B cell (primary cell): ENCODE measurements around the gene COMT. TPM values are rescaled to one million over a fixed set of nuclear protein-coding genes. Genes with fewer than 3 reads are reported as not detected.

Source experiments
- ATAC-seq: fragments of 200-7000 bp; cut with Tn5 transposase; one replicate; pipeline ENCODE4 v1.10.0; 2021; ENCODE audit warnings: low read depth, mild to moderate bottlenecking, moderate number of reproducible peaks, moderate library complexity
- CTCF ChIA-PET: fragments of 350-600 bp; sonication (Branson Sonifier 250); formaldehyde crosslinking; loops from one replicate; lab custom pipeline; 2021; ENCODE audit warnings: antibody characterized with exemption, inconsistent platforms; lab: Charles Lee
- POLR2A ChIA-PET: fragments of 350-600 bp; sonication (Branson Sonifier 250); formaldehyde crosslinking; loops from one replicate; lab custom pipeline; 2021; ENCODE audit warnings: antibody characterized with exemption; lab: Charles Lee
- DNase-seq: peaks from one replicate; pipeline ENCODE4 v3.0.0; 2013
- H2AFZ ChIP-seq: 2 replicates; pipeline ENCODE4 v1.6.1; 2012; ENCODE audit warnings: mild to moderate bottlenecking, low read depth, low read length; ENCODE audit not compliant: insufficient read depth, poor library complexity, severe bottlenecking
- H3K27ac ChIP-seq, 2 donors: 1 replicate in 1 of 2; 2 replicates in 1 of 2; pipeline ENCODE4 v1.5.1; 2012 to 2013; ENCODE audit warnings: low read length in 2 of 2, mild to moderate bottlenecking in 2 of 2, moderate library complexity in 1 of 2
- H3K27me3 ChIP-seq, 4 experiments: fragments of 200-600 bp in 1 of 4; sonication (generic) in 1 of 4; replicated peaks in 1 of 4; 1 replicate in 2 of 4; 2 replicates in 2 of 4; pipeline versions ENCODE4 v1.6.1 to v1.7.0; 2013 to 2016; ENCODE audit warnings: low read length in 3 of 4, mild to moderate bottlenecking in 2 of 4, mixed read lengths in 1 of 4, moderate library complexity in 1 of 4; ENCODE audit not compliant: insufficient read depth in 4 of 4, control insufficient read depth in 3 of 4; ENCODE audit errors: control extremely low read depth in 1 of 4
- H3K36me3 ChIP-seq, 2 experiments: replicated peaks in 1 of 2; 1 replicate in 1 of 2; 2 replicates in 1 of 2; pipeline versions ENCODE4 v1.6.1 to v1.7.1; 2013; ENCODE audit warnings: low read length in 1 of 2; ENCODE audit not compliant: insufficient read depth in 2 of 2, control insufficient read depth in 1 of 2; ENCODE audit errors: control extremely low read depth in 1 of 2, extremely low read depth in 1 of 2
- H3K4me1 ChIP-seq, 2 donors: fragments of 200-600 bp in 1 of 2; sonication (generic) in 1 of 2; 1 replicate in 1 of 2; 2 replicates in 1 of 2; pipeline versions ENCODE4 v1.5.1 to v1.6.1; 2013 to 2017; ENCODE audit warnings: low read length in 2 of 2; ENCODE audit not compliant: control insufficient read depth in 2 of 2, insufficient read depth in 2 of 2
- H3K4me2 ChIP-seq: replicated peaks from 2 replicates; pipeline ENCODE3; 2012; ENCODE audit warnings: mild to moderate bottlenecking, low read depth, low read length; ENCODE audit not compliant: poor library complexity, severe bottlenecking
- H3K4me3 ChIP-seq, 5 experiments: fragments of 200-600 bp in 1 of 5; sonication (generic) in 1 of 5; 1 replicate in 3 of 5; 2 replicates in 2 of 5; pipeline versions ENCODE4 v1.5.1 to v1.7.0; 2011 to 2016; ENCODE audit warnings: low read length in 4 of 5, mild to moderate bottlenecking in 4 of 5, low read depth in 2 of 5, control low read depth in 1 of 5, moderate library complexity in 1 of 5; ENCODE audit not compliant: insufficient read depth in 1 of 5; ENCODE audit errors: control extremely low read depth in 1 of 5, extremely low read depth in 1 of 5
- H3K79me2 ChIP-seq: fragments of 200-600 bp; sonication (generic); one replicate; pipeline ENCODE4 v1.6.0; 2016; ENCODE audit warnings: low read length; ENCODE audit not compliant: control insufficient read depth, insufficient read depth
- H3K9ac ChIP-seq: fragments of 200-600 bp; sonication (generic); 2 replicates; pipeline ENCODE4 v1.6.1; 2017; ENCODE audit warnings: mild to moderate bottlenecking, low read length, moderate library complexity
- H3K9me3 ChIP-seq, 3 donors: one replicate each; pipeline versions ENCODE4 v1.6.1 to v1.7.1; 2013; ENCODE audit warnings: low read length in 2 of 3; ENCODE audit not compliant: control insufficient read depth in 2 of 3, insufficient read depth in 1 of 3; ENCODE audit errors: control extremely low read depth in 1 of 3
- H4K20me1 ChIP-seq: 2 replicates; pipeline ENCODE4 v1.6.0; 2012; ENCODE audit warnings: mild to moderate bottlenecking, low read length; ENCODE audit not compliant: insufficient read depth, control insufficient read depth, poor library complexity, severe bottlenecking
- H3K27ac Mint-ChIP-seq: one replicate; pipeline ENCODE4 v1.8.0; 2021; ENCODE audit warnings: mixed read lengths
- H3K27me3 Mint-ChIP-seq: one replicate; pipeline ENCODE4 v1.8.0; 2021; ENCODE audit warnings: mixed read lengths
- H3K4me1 Mint-ChIP-seq: one replicate; pipeline ENCODE4 v1.8.0; 2021; ENCODE audit warnings: mixed read lengths
- H3K4me3 Mint-ChIP-seq: one replicate; pipeline ENCODE4 v1.8.0; 2021; ENCODE audit warnings: mixed read lengths
- H3K9me3 Mint-ChIP-seq: one replicate; pipeline ENCODE4 v1.8.0; 2022; ENCODE audit warnings: mixed read lengths; ENCODE audit not compliant: insufficient read depth
- EZH2 ChIP-seq: IDR thresholded peaks from 2 replicates; pipeline ENCODE4 v1.6.1; 2012; ENCODE audit warnings: borderline replicate concordance, low read depth, mild to moderate bottlenecking, moderate library complexity, low read length; ENCODE audit not compliant: insufficient read depth, poor library complexity, severe bottlenecking
- WGBS: methylation state at CpG from one replicate; pipeline ENCODE4 v1.1.5; 2013; ENCODE audit warnings: missing lambda C conversion rate; ENCODE audit not compliant: insufficient coverage; 5-methylcytosine and 5-hydroxymethylcytosine counted together
- intact Hi-C: fragments of 100-400 bp; cut with micrococcal nuclease; formaldehyde crosslinking; loops from one replicate; pipeline ENCODE4 v1.10.0; 2022
- polyA plus RNA-seq: library from polyadenylated mRNA; depleted of rRNA; stranded (reverse); fragments of >200 nt; gene quantifications from 2 replicates; pipeline ENCODE4 v1.2.3, GENCODE V29; 2012
- total RNA-seq, 2 donors: library from RNA; stranded (reverse); fragments of 120-200 nt in 1 of 2; gene quantifications; 1 replicate in 1 of 2; 2 replicates in 1 of 2; pipeline versions ENCODE4 v1.2.3 to v1.2.4, GENCODE V29; 2013 to 2022
- TF ChIP-seq, protein P1 (sequence below): fragments of 200-600 bp; IDR thresholded peaks from one replicate; pipeline ENCODE4 v1.8.0; 2022; ENCODE audit warnings: antibody characterized with exemption, mild to moderate bottlenecking

Gene COMT
- total and polyA plus RNA-seq, 2 donors (not counting 1 experiment from before 2014, with no cell fraction given), result 32.6 to 58.3 TPM

DNA sequence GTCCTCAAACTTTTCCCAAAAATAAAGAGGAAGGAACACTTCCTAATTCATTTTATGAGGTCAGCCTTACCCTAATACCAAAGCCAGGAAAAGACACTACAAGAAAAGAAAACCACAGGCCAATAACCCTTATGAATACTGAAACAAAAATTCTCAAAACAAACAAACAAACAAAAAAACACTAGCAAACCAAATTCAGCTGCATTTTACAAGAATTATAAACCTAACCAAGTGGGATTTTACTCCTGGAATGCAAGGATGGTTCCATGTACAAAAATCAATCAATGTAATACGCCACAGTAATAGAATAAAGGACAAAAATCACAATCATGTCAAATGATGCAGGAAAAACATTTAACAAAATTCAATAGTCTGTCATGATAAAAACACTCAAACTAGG is 61.7 kb downstream of the COMT start:
- intact Hi-C loops, result no loop called here
- Histone ChIP-seq H3K4me2 (no peak overlapping the region), H3K79me2 (no peaks in the 10 kb centered on the region), H4K20me1 (no peaks in the 10 kb centered on the region), H3K9ac (no peak overlapping the region), H3K4me3 (no peak overlapping the region), H3K4me1 (no peaks in the 10 kb centered on the region), H2AFZ (no peak overlapping the region), H3K27ac (no peak overlapping the region), H3K27me3 (no peaks in the 10 kb centered on the region), H3K9me3 (peaks cover 1 to 9% (median 8%) of the 10 kb centered on the region in 3 donors), H3K36me3 (no peaks in the 10 kb centered on the region)
- WGBS, result no CpG with 5 or more reads among the region's 1 CpG
- ChIA-PET CTCF (interaction anchor here (1.1 kb wide), 1 partner anchor 273 kb away, joined by 3 read pairs; no protein-coding TSS in a partner anchor), POLR2A (no interaction called here)
- H3K27me3 Mint-ChIP-seq, result no peaks in the 10 kb centered on the region
- no peaks in the 10 kb centered on the region for H3K4me1 Mint-ChIP-seq
- H3K9me3 Mint-ChIP-seq, result peaks cover 4% of the 10 kb centered on the region
- ATAC-seq (no peak), DNase-seq (no peak)
- no peak for TF ChIP-seq EZH2
- TF ChIP-seq, protein P1, sequence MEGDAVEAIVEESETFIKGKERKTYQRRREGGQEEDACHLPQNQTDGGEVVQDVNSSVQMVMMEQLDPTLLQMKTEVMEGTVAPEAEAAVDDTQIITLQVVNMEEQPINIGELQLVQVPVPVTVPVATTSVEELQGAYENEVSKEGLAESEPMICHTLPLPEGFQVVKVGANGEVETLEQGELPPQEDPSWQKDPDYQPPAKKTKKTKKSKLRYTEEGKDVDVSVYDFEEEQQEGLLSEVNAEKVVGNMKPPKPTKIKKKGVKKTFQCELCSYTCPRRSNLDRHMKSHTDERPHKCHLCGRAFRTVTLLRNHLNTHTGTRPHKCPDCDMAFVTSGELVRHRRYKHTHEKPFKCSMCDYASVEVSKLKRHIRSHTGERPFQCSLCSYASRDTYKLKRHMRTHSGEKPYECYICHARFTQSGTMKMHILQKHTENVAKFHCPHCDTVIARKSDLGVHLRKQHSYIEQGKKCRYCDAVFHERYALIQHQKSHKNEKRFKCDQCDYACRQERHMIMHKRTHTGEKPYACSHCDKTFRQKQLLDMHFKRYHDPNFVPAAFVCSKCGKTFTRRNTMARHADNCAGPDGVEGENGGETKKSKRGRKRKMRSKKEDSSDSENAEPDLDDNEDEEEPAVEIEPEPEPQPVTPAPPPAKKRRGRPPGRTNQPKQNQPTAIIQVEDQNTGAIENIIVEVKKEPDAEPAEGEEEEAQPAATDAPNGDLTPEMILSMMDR, result no peak
- no peak overlapping the region for H3K27ac Mint-ChIP-seq
- no peak overlapping the region for H3K4me3 Mint-ChIP-seq

GRCh38 chr22:20004464-20004863 is 62.9 kb downstream of the COMT start:
- H3K79me2 ChIP-seq, result no peaks in the 10 kb centered on the region
- no peak for TF ChIP-seq EZH2
- TF ChIP-seq, protein P1, result no peak
- no peaks in the 10 kb centered on the region for H3K27me3 ChIP-seq
- no peaks in the 10 kb centered on the region for H3K36me3 ChIP-seq
- ATAC-seq (no peak), DNase-seq (no peak)
- H2AFZ ChIP-seq, result no peak overlapping the region
- H3K9me3 ChIP-seq, result peaks cover 1 to 9% (median 8%) of the 10 kb centered on the region in 3 donors
- H3K4me1 ChIP-seq, result no peaks in the 10 kb centered on the region
- intact Hi-C loops, result no loop called here
- H3K9ac ChIP-seq, result no peak overlapping the region
- no CpG with 5 or more reads among the region's 3 CpGs for WGBS
- H3K4me3 Mint-ChIP-seq, result no peak overlapping the region
- H3K27ac Mint-ChIP-seq, result no peak overlapping the region
- H3K4me3 ChIP-seq, result no peak overlapping the region
- peaks cover 4% of the 10 kb centered on the region for H3K9me3 Mint-ChIP-seq
- H3K27ac ChIP-seq, result no peak overlapping the region
- ChIA-PET CTCF (interaction anchor here (0.7 to 1.1 kb wide), 2 partner anchors 274 to 1101 kb away, joined by 3 read pairs; no protein-coding TSS in a partner anchor), POLR2A (no interaction called here)
- no peaks in the 10 kb centered on the region for H3K4me1 Mint-ChIP-seq
- H4K20me1 ChIP-seq, result no peaks in the 10 kb centered on the region
- no peak overlapping the region for H3K4me2 ChIP-seq
- H3K27me3 Mint-ChIP-seq, result no peaks in the 10 kb centered on the region
